22Rv1 (cell line): Measurements from ENCODE around the gene MAPT.

Experiments used
- ZFX ChIP-seq: fragments of 450-650 bp; IDR thresholded peaks from 2 replicates; pipeline ENCODE4 v1.6.1; 2017; ENCODE audit warnings: antibody characterized with exemption, borderline replicate concordance
- TF ChIP-seq, protein P1 (sequence below): fragments of 450-650 bp; IDR thresholded peaks from 2 replicates; pipeline ENCODE4 v1.5.1; 2017; ENCODE audit warnings: mild to moderate bottlenecking

DNA sequence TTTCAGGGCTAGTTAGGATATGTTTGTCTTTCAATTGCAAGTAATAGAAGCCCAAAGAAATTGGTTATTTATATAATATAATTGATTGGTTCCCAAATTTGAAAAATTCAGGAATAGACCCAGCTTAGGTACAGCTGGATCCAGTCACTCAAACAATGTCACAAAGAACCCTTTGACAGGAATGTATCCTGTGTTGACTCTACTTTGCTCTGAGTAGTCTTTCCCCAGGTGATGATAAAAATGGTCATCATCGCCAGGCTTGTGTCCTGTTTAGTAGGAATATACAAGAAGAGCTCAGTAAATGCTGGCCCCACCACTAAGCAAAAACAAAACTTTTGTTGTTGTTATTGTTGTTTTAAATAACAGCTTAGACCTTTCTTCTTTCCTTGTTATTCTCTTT is 35.0 kb downstream of the MAPT start:
- TF ChIP-seq, protein P1, sequence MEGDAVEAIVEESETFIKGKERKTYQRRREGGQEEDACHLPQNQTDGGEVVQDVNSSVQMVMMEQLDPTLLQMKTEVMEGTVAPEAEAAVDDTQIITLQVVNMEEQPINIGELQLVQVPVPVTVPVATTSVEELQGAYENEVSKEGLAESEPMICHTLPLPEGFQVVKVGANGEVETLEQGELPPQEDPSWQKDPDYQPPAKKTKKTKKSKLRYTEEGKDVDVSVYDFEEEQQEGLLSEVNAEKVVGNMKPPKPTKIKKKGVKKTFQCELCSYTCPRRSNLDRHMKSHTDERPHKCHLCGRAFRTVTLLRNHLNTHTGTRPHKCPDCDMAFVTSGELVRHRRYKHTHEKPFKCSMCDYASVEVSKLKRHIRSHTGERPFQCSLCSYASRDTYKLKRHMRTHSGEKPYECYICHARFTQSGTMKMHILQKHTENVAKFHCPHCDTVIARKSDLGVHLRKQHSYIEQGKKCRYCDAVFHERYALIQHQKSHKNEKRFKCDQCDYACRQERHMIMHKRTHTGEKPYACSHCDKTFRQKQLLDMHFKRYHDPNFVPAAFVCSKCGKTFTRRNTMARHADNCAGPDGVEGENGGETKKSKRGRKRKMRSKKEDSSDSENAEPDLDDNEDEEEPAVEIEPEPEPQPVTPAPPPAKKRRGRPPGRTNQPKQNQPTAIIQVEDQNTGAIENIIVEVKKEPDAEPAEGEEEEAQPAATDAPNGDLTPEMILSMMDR = no peak
- no peak for TF ChIP-seq ZFX
